Stimulated activated CD4-positive, alpha-beta T cell treated with anti-CD3 and anti-CD28 coated beads, Interleukin-15, amount 100 ng/mL, for 48 hours (primary cell): Measurements from ENCODE around the gene AMY1C.
"Not testable (repeated sequence)": the region's sequence is repeated elsewhere in the genome, so short reads cannot be mapped to it uniquely, and the experiment has no call there.

Experiments
- DNase-seq, 2 donors: peaks; one replicate each; pipeline ENCODE4 v3.0.0-alpha.2; 2020; ENCODE audit warnings: low read depth in 2 of 2

The AMY1C gene

DNA sequence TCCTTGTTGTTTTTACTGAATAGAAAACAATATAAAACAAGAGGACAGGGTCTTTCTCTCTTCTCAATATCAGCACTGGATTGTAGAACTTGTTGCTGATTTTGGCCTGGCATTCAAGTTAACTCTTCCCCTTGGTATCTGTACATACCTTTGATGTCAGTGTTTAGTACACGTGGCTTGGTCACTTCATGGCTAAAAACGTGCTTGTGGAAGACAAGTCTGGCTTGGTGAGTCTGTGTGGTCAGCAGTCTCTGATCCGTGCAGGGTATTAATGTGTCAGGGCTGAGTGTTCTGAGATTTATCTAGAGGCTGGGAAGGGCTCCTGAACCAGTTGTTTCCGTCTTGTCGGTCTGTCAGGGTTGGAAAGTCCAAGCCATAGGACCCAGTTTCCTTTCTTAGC, at the start of gene AMY1C:
TSS of gene AMY1C (plus strand) at position 301 of the 400 bp plus-strand sequence. CDS start 572 bp downstream, outside the sequence.
- not testable (repeated sequence) for DNase-seq

DNA sequence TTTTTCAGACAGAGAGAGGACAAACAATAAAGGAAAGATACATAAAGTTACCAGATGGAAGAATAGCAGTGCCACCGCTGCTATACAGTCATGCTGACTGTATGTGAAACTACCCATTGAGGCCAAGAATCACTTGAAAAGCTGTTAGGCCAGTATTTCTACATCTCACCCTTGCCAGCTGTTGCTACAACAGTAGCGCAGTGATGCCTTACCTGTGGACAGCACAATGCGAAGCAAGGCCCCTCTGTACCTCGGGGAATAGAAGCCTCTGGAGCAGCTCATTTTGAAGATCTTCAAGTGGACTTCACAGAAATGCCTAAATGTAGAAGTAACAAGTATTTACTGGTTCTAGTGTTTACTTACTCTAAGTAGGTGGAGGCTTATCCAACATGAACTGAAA, 49.0 kb upstream of the AMY1C start:
- DNase-seq: not testable (repeated sequence)

DNA sequence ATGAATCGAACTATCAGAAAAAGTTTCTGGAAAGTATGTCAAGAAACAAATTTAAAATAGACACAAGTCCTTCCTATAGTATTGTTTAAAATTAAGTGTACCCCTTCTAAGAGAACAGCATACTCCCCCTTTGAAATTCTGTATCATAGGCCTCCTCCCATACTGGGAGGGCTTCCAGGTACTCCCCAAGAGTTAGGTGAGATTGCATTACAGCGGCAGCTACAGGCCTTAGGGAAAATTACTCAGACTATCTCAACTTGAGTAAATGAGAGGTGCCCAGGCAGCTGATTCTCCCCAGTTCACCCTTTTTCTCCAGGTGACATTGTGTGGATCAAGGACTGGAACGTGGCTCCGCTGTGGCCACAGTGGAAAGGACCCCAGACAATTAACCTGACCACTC, 48.4 kb upstream of the AMY1C start:
- DNase-seq: not testable (repeated sequence)

DNA sequence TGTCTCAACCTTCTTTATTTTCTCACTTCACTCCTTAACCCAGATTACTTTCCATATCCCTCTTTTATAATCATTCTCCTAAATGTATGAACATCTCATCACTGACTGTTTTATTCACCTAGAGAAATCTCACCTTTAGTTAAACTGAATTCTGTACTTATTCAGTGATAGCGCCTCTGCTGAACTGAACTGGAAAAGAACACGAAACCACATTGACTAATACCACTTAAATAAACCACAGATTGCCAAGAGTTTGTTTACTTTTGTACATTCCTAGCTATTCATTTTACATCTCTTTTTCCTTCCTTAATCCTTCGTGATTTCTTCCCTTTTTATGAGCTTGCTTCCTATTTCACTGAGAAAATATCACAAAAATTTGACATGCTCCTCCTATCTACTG, 42.0 kb upstream of the AMY1C start:
- not testable (repeated sequence) for DNase-seq

DNA sequence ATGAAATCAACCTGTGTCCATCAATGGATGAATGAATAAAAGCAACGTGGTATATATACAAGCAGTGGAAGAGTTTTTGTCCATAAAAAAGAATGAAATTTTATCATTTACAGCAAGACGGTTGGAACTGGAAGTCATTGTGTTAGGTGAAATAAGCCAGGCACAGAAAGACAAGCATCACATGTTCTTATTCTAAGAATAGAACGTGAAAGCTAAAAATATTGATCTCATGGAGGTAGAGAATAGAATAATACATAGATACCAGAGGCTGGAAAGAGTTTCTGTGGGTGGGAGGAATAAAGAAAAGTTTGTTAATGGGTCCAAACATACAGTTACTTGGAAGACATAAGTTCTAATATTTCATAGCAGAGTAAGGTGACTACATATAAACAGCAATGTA, 39.3 kb upstream of the AMY1C start:
- not testable (repeated sequence) for DNase-seq

DNA sequence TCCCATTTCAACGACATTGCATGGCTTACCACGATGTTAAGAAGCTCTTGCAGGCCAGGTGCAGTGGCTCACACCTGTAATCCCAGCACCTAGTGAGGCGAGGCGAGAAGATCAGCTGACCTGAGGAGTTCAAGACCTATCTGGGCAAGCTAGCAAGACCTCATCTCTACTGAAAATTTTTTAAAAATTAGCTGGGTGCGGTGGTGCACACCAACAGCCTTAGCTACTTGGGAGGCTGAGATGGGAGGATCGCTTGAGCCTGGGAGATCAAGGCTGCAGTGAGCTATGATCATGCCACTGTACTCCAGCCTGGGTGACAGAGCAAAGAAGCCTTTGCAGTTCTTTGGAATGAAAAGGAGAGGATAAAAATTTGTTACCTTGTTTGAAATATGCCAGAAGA, 32.3 kb upstream of the AMY1C start:
- DNase-seq: not testable (repeated sequence)

DNA sequence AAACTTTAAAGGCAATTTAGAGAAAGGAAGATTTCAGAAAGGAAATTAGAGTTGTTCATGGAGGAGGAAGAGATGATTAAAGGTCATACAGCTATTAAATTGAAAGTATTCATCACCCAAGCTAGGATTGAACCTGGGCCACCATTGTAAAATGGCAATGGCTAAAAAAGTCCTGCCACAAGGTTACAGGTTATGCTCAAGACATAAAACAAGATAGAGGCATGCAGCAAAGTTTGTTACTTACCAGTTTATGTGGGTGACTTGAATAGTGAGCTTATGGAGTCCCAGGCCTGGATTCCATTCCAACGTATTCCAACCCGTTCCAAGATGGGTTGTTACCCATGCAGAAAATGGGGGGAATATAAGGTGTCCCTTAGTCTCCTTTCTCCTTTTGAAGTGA, 28.2 kb upstream of the AMY1C start:
- DNase-seq: not testable (repeated sequence)

DNA sequence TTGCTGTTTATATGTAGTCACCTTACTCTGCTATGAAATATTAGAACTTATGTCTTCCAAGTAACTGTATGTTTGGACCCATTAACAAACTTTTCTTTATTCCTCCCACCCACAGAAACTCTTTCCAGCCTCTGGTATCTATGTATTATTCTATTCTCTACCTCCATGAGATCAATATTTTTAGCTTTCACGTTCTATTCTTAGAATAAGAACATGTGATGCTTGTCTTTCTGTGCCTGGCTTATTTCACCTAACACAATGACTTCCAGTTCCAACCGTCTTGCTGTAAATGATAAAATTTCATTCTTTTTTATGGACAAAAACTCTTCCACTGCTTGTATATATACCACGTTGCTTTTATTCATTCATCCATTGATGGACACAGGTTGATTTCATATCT, 14.4 kb upstream of the AMY1C start:
- DNase-seq: not testable (repeated sequence)

DNA sequence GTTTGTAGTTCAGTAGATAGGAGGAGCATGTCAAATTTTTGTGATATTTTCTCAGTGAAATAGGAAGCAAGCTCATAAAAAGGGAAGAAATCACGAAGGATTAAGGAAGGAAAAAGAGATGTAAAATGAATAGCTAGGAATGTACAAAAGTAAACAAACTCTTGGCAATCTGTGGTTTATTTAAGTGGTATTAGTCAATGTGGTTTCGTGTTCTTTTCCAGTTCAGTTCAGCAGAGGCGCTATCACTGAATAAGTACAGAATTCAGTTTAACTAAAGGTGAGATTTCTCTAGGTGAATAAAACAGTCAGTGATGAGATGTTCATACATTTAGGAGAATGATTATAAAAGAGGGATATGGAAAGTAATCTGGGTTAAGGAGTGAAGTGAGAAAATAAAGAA, 11.7 kb upstream of the AMY1C start:
- DNase-seq: not testable (repeated sequence)

DNA sequence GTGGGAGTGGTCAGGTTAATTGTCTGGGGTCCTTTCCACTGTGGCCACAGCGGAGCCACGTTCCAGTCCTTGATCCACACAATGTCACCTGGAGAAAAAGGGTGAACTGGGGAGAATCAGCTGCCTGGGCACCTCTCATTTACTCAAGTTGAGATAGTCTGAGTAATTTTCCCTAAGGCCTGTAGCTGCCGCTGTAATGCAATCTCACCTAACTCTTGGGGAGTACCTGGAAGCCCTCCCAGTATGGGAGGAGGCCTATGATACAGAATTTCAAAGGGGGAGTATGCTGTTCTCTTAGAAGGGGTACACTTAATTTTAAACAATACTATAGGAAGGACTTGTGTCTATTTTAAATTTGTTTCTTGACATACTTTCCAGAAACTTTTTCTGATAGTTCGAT, 5.2 kb upstream of the AMY1C start:
- not testable (repeated sequence) for DNase-seq

DNA sequence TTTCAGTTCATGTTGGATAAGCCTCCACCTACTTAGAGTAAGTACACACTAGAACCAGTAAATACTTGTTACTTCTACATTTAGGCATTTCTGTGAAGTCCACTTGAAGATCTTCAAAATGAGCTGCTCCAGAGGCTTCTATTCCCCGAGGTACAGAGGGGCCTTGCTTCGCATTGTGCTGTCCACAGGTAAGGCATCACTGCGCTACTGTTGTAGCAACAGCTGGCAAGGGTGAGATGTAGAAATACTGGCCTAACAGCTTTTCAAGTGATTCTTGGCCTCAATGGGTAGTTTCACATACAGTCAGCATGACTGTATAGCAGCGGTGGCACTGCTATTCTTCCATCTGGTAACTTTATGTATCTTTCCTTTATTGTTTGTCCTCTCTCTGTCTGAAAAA, 4.7 kb upstream of the AMY1C start:
- DNase-seq: not testable (repeated sequence)

DNA sequence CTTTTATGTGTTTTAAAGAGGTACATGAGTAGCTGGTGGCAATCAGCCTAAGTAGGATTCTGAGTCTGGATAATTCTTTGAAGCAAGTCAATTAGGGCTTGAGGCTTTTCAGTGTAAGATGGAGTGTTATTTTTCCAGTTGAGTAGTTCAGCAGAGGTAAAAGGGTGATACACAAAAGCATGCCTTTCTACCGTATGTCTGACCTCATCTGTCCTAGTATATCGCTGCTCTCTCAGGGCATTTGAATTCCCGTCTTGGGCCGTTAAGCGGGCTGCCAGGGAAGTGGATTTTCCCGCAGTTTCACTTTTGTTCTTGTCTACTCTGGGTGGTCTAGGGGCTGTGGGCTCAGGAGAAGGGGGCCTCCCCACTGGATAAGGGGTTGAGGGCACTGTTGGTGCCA, 1.4 kb upstream of the AMY1C start:
- not testable (repeated sequence) for DNase-seq

DNA sequence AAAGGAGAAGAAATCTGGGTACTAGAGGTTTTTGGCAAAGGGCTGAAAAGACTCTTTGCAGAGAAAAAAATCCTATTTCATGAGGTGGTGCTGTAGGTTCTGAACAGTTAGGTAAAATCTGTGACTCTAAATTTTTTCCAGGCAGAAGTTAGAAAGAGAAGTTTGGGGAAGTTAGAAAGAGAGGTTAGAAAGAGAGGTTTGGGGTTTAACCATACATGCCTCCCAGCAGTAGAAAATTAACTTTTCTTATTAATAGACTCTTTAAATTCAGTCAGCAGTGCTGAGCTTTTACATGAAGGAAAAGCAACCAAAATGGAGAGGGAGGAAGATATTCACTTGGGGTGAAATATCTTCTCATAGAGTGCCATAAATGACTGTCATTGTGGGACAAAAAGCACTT, 12.2 kb downstream of the AMY1C start:
- DNase-seq: no peak

DNA sequence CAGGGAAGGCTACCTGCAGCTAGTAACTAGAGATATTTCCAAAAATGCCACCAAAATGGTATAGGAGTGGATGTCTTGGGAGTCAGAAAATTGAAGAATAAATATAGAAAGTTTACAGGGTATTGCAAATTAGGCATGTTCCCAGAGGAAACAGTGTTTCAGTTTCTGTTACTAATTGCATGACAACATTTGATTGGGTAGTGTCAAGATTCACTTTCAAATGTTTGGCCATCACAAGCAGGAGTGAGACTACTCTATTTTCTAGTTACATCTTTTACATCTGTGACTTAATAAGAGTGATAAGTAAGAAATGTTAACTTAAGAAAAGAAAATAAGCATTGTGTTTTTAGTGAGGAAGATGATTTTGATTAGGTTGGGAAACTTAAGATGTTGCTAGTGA, 30.2 kb downstream of the AMY1C start:
- no peak for DNase-seq

DNA sequence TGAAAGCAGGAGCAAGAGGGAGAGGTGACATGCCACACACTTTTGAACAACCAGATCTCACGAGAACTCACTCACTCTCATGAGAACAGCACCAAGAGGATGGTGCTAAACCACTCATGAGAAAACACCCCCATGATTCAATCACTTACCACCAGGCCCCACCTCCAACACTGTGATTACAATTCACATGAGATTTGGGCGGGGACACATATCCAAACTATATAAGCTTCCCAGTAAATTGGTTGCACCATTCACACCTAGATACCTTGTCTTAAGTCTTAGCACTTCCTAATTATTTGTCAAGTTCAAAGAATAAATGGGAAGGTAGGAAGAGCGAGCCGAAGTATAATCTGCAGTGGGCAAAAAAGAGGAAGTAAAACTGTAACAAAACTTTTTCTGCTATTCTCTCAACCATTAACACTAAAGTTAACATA, 34.3 kb downstream of the AMY1C start:
- no peak for DNase-seq

DNA sequence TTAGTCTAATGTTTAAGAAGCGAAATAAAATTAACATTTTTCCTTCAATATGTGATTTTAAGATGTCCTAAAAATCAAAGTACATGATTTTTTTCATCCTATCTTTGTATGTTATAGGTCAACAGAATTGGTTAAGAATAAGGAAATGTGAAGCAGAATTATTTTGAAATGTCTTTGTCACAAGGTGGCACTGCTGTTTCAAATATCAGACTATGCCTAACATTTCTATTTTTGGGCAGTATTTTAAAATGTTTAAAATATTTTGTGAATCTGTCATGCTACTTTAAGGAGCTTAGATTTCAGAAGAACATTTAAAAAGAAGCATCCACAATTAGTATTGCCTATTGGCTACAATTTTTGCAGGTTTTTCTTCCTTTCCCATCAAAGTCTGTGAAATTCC, 38.7 kb downstream of the AMY1C start:
- no peak for DNase-seq

DNA sequence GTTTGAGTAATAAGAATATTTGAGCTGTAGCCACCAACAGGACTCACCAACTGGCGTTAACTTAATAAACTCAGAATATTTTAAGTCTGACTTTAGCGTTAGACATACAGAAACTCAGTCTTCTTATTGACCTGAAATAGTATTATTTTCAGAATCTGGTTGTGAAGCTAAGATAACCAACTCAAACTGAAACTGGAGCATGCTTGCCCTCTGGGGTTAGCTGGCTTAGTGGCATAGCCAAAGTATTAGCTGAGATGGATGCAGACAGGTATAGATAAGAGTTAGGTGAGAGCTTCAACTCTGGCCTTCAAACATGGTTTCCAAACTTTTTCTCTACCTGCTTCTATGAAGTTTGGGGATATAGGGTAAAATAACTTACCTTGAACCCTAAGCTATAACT, 40.5 kb downstream of the AMY1C start:
- DNase-seq: no peak
